HG03520 (cell line): ENCODE results near the gene FAM170A.

ENCODE experiments used
- ATAC-seq: cut with Tn5 transposase; IDR thresholded peaks from one replicate; pipeline ENCODE4 v1.9.1; 2021; ENCODE audit warnings: mild to moderate bottlenecking, moderate library complexity; ENCODE audit not compliant: unreplicated experiment

Gene FAM170A, protein sequence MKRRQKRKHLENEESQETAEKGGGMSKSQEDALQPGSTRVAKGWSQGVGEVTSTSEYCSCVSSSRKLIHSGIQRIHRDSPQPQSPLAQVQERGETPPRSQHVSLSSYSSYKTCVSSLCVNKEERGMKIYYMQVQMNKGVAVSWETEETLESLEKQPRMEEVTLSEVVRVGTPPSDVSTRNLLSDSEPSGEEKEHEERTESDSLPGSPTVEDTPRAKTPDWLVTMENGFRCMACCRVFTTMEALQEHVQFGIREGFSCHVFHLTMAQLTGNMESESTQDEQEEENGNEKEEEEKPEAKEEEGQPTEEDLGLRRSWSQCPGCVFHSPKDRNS

DNA sequence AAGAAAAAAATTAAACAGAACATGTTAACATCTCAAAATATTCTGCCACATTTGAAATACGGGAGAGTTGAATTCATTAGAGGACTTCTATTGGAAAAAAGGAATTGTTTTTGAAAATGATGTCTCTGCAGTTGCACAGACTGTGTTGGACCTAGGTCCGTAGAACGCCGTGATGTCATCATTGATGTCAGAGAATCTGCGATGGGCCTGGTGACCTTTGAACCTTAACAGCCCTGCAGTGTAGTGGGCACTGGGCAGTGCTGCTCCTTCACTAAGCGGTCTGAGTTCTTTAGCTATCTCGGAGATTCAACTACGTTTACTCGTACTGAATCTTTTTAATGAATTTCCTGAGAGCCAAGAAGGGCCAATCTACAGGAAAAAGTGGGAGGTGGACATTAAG, at the start of gene FAM170A:
Gene FAM170A, plus strand, starts transcription at position 220 of the 400 bp plus-strand sequence. CDS start 211 bp downstream, outside the sequence.
- ATAC-seq, result no peak

DNA sequence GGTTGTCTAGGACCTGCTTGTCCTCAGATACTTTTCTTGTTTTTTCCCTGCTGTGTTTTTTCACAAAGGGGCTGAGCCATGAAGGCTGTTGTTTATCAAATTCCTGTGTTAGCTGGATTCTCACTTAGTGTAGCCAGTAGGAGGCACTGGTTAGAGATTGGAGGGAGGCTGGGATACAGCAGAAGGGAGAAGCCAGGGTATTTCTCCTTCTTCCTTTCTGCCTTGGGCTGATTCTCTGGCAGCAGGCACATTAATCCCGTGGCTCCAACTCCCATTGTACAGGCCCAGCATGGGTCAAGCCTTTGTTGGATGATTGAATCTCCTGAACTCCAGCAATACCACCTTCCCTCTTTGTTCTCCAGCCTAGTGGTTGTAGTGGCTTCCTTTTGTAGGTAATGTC, 46.4 kb upstream of the FAM170A start:
- no peak for ATAC-seq

DNA sequence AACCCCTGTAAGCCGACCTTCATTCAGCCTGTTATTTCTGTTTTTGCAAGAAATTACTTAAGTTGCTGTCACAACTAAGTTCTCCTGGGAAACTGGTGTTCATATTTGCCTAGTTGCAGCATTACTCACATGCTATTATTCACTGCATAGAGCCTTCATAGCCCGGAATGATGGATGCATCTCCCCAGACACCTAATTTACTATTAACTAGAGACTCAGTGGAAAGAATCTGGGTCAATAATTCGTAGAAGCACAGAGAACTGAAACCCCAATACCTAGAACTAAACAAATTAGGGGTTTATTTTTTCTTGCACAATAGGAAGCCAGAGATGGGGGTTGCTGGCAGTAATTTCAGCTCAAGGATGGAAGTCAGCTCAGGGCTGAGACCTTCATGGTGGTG, 45.7 kb upstream of the FAM170A start:
- peak; percentile 78 for ATAC-seq

DNA sequence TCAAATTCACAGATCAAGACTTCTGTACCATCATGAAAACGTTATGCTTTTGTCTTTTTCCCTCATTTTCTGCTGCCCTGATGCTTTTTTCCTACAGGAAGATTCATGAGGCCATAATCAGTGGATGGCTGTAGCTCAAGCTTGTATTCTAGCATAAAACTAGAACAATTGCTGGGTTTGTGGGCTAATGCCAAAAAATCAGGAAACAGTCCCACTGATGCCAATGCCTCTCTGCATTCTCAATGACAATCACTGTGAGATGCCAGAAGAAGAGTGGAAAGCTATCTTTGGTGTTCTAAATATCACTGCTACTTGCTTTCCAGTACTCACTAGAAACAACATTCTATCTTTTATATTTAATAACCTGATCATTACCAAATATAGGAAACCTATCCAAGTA, 33.3 kb upstream of the FAM170A start:
- ATAC-seq, result no peak

DNA sequence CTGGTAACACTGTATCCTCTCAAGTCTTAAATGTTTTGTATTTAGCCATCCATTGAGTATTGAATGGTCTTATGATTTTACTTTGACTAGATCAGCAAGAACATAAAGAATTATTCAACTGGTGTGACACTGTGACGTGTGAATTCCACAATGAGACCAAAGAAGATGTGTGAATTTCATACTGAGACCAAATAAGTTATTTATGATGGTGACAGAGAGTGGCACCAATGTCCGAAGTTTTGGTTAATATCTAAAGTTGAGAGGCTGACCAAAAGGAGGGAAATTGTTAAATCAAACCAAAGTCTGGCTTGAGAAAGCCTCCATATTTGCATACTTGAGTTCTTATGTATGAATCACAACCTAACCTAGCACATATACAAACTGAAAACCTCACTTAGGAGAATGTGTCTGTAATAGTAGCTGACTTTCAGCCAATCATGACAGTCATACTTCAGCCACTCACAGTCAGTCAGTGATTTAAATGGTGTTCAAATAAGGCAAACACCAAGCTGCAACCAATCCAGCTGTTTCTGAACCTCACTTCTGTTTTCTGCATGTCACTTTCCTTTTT, 31.5 kb upstream of the FAM170A start:
- no peak for ATAC-seq

DNA sequence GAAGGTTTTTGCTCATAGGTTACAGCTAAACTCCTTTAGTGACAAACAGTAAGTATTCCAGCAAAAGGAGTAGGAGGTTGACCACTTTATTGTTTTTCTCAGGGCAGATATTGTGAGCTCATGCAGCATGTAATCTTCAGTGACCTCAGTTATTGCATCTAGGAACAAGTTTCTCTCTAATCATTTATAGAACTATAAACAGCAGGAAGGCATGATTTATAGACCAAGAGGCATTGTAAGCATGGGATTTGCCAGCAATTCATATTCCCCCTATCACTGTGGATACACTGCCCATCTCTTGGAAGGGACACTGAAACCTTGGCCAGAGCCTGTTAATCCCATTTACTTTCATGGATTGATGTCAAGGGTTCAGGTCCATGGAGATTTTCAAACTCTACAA, 15.4 kb upstream of the FAM170A start:
- ATAC-seq, result no peak

DNA sequence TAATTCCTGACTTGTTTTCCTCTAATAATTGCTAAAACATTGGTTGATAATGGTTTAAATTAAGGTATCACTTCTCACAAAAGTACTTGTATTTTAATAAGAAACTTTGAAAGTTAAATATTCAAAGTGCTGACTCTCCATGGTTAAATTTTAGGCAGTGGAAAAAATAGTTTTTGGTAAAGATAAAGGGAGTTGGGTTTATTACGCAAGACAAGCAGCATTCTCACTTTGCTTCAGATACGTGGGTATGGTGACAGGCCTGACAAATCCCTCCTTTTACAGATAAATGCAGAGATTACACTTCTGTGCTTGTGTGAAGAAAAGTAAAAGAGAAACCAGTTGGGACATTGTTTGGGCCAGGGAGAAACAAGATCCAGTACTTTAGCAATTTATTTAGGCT, 14.5 kb upstream of the FAM170A start:
- ATAC-seq, result no peak

DNA sequence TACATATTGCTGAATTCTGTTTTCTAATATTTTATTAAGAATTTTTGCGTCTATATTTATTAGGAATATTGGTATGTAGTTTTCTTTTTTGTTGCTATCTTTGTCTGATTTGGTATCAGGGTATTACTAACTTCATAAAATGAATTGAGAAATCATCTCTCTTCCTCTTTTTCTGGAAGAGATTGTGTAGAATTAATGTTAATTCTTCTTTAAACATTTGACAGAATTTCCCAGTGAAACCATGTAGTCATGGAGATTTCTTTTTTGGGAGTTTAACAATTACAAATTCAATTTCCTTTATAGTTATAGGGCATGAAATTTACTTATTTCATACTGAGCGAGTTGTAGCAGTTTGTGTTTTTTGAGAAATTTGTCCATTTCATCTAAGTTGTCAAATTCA, 3.3 kb upstream of the FAM170A start:
- ATAC-seq, result no peak

DNA sequence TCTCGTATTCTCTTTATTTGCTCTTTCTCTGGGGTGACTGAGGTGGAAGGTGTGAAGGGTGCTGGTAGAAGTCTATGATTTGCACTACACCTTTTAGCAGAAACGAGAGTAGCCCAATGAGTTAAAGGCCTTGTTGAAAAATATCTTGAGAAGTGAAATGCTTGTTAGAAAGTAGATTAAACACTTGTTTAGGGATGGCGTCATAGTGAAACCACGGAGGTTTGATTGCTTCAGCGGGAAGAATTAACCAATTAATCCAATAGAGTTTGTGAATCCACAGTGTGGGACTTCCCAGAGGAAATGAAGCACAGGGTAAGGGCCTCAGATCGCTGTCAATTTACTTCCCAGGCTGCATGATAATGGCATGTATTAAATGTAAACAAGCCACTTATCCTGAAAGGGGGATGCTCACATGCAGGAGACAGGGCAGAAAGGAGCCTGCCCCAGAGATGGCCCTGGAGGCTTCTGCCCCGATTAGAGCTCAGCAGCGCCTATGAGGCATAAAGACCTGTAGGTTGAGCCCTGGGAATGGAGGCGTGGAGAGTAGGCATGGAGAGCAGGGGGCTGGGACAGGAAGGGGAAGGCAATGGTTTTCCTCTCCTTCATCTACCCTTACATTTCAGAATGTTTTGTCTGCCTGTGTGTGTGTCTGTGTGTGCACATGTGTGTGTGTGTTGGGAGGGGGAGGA, 1.5 kb downstream of the FAM170A start:
- ATAC-seq, result no peak

DNA sequence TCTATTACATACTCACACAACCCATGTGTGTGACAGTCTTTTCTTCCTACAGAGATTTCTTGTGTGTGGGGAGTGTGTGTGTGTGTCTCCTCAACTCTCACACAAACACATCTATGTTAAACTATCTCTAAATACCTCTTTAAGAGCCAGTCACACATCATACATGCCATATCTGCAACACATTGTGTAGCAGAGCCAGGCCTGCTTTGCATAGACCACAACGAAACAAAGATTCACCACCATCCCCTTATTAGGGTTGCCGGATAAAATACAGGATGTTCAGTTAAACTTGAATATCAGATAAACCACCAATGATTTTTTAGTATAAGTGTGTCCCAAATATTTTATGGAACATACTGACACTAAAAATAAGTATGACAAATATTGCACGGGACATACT, 2.3 kb downstream of the FAM170A start:
- peak; percentile 73 for ATAC-seq

DNA sequence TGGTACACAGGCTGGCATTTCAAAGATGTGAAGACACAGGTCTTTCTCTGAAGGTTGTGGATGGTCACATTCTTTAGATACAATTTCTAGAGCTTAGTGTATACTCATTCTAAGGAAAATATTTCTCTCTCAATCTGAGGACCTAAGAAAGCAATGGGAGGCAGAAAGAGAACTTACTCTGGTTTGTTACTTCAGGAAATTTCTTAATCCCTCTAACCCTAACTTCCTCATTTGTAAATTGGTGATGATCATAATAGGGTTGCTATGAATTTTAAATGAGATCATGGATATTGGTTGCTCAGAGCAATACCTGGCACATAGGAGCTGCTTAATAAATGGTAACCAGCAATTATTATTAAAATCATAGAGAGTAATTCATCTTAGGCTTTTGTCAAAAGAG, 22.1 kb downstream of the FAM170A start:
- no peak for ATAC-seq

DNA sequence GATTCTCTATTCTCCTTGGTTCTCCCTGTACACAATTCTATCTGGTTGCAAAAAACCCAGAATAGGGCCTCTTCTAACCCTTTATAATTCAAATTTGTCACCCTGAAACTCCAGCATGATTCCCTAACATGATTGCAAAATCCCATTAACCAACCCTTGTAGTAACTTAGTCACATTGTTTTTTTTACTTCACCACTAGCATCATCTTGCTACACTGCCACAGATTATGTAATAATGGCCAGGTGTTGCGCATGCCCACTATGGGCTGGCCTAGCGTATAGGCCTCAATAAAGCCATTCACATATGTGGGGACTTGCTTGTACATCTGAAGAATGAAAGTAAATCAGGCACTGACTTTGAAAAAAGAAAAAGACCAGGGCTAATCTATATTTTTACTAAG, 25.7 kb downstream of the FAM170A start:
- ATAC-seq, result no peak

DNA sequence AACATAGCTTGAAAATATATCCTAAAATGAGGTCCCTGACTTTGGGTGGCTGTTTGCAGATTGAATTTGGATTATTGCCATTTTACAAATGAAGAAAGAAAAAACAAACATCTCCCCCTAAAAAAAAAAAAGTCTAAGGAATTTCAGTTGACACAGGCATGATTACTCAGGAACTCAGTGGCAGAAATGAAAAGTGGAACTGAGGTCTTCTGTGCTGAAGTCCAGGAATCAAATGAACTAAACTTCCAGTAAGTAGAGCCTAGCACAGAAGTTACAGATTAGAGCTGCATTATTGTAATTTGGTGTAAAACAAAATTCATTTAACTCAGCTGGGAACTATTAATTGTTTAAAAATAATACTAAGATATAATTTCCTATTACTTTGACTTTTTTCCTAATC, 26.7 kb downstream of the FAM170A start:
- no peak for ATAC-seq

DNA sequence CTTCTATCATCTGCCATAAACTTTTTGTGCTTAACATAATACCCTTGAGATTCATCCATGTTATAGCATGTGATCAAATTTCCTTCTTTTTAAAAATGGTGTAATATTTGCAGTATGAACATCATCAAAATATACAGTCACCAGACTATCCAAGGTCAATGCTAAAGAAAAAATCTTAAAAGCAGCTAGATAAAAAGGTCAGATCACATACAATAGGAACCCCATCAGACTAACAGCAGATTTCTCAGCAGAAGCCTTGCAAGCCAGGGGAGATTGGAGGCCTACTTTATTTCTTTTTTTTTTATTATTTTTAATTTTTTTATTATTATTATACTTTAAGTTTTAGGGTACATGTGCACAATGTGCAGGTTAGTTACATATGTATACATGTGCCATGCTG, 37.2 kb downstream of the FAM170A start:
- no peak for ATAC-seq

DNA sequence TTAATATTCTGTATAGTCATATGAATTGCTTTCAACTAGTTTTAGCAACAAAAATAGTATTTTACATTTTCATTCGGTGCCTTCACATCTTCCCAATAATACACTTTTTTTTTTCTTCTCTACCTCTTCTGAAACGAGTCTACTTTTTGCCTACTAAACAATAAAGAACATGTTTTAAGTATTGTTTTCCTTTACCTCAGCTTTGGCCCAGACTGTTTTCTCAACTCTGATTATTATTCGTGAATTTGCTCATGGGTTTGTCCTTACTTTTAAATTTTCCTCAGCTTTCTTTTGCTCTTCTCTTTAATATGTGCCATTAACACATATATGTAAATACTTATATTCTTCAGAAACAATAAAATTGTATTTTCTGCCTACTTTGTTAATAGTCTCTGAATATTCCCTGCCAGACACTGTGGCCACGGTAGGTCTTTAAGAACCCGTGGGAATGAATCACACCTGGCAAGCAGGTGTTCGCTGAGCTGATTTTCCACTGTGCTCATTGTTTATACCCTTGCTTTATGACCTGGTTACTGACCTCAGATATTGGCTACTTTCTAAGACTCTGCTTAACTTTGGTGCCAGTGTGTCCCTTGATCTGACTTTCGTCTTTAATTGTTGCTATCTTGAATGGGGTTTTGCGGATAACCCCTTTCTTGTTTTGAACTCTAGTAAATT, 49.1 kb downstream of the FAM170A start:
- no peak for ATAC-seq

DNA sequence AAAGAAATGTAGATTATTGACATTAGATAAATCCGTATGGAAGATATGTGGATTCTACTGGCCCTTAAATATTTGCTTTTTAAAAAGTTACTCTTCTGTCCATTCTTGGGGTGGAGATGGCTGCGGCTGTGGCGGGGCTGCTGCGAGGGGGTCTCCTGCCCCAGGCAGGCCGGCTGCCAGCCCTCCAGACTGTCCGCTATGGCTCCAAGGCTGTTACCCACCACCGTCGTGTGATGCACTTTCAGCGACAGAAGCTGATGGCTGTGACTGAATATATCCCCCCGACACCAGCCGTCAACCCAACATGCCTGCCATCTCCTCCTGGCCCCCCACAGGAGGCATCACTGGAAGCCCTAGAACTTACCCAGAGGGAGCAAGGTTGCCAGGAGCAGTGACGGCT, 50.7 kb downstream of the FAM170A start:
- no peak for ATAC-seq

DNA sequence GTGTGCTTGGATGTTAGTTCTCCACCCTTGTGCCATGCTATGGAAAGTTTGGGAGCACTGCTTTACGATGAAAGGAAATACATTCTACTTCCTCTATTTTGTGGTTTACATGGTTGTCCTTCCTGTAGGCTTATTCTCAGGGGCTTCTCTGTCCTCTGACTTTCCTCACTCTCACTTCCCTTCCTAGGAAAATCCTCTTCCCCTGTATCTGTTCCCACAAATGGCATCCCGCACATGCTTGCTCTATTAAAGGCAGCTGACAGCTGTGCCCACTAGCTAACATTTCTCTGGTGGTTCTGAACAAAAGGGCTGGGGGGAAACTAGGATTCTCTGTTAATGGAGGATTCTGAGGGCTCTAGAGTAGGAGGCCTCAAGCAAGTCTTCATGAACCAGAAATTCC, 52.4 kb downstream of the FAM170A start:
- no peak for ATAC-seq

DNA sequence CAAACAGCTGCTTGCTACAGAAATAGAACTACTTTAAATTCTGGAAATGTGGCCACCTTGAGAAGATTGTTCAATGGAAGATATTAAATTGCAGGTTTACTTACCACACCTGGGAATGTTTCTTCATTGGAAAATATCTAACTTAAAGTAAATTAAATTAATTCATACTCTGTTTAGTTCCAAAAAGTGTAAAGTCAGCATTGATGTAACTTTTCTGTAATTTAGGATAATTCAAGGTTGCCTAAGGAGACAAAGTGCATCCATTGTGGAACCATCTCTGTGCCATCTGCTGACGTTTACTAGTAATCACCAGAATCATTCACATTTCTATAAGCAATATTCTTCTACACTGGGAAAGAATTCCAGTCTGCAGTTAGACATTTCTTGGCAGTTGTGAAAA, 53.0 kb downstream of the FAM170A start:
- no peak for ATAC-seq
